ENCODE measurements around the gene BEAN1.

DNA sequence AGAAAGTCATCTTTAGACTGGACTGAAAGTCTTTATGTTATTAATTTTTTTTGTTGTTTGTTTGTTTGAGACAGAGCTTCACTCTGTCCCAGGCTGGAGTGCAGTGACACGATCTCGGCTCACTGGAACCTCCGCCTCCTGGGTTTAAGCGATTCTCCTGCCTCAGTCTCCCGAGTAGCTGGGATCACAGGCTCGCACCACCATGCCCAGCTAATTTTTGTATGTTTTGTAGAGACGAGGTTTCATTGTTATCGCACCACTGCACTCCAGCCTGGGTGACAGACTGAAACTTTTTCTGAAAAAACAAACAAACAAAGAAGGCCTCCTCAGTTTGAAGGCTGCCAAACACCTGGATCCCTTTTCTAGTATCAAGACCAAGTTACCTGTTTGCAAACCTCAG is 4.7 kb downstream of the BEAN1 start:
- TF ChIP-seq, protein P1, sequence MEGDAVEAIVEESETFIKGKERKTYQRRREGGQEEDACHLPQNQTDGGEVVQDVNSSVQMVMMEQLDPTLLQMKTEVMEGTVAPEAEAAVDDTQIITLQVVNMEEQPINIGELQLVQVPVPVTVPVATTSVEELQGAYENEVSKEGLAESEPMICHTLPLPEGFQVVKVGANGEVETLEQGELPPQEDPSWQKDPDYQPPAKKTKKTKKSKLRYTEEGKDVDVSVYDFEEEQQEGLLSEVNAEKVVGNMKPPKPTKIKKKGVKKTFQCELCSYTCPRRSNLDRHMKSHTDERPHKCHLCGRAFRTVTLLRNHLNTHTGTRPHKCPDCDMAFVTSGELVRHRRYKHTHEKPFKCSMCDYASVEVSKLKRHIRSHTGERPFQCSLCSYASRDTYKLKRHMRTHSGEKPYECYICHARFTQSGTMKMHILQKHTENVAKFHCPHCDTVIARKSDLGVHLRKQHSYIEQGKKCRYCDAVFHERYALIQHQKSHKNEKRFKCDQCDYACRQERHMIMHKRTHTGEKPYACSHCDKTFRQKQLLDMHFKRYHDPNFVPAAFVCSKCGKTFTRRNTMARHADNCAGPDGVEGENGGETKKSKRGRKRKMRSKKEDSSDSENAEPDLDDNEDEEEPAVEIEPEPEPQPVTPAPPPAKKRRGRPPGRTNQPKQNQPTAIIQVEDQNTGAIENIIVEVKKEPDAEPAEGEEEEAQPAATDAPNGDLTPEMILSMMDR (conservative IDR thresholded peaks at IDR 0.05): no peak
- no peak for TF ChIP-seq EZH2 (IDR thresholded peaks at IDR 0.05; ENCODE audit: low read depth)

All from PC-9 (cell line).